HCT116 (cell line): ENCODE data around the gene LRRC34.

Source experiments
- CTCF ChIP-seq, 3 experiments: fragments of 200-600 bp in 1 of 3; sonication (generic) in 1 of 3; IDR thresholded peaks in 2 of 3; conservative IDR thresholded peaks in 1 of 3; 2 replicates each; pipeline ENCODE4 v1.5.1; 2012 to 2017; ENCODE audit warnings: low read depth in 2 of 3, low read length in 2 of 3, antibody characterized with exemption in 1 of 3, borderline replicate concordance in 1 of 3, control low read depth in 1 of 3, mild to moderate bottlenecking in 1 of 3, mixed read lengths in 1 of 3, mixed run types in 1 of 3, moderate library complexity in 1 of 3; ENCODE audit not compliant: insufficient read depth in 1 of 3
- EZH2 ChIP-seq: fragments of 200-600 bp; sonication (generic); IDR thresholded peaks from 2 replicates; pipeline ENCODE4 v1.6.1; 2017; ENCODE audit warnings: antibody characterized with exemption, mixed run types

- TF ChIP-seq EZH2 (no peak), CTCF (IDR thresholded peaks at IDR 0.05 in 2 of 3, conservative IDR thresholded peaks at IDR 0.05 in 1 of 3; ENCODE audit: borderline replicate concordance in 1 of 3, insufficient read depth in 1 of 3, low read depth in 2 of 3, low read length in 2 of 3) (no peak)
Measured at GRCh38 chr3:169750665-169751064, 62.0 kb downstream of the LRRC34 start.
